HEK293 (cell line): ENCODE results near the gene FCHO2.

Experiments
- GLI2 ChIP-seq: fragments of 450-650 bp; formaldehyde crosslinking; IDR thresholded peaks from 2 replicates; pipeline ENCODE4; 2017; ENCODE audit warnings: missing biosample characterization, missing genetic modification characterization, low read depth, borderline replicate concordance
- KLF1 ChIP-seq: fragments of 450-650 bp; formaldehyde crosslinking; IDR thresholded peaks from 2 replicates; pipeline ENCODE4 v1.5.1; 2016; ENCODE audit warnings: missing biosample characterization, missing genetic modification characterization
- KLF10 ChIP-seq: fragments of 450-650 bp; IDR thresholded peaks from 2 replicates; pipeline ENCODE4 v1.5.1; 2018; ENCODE audit warnings: missing biosample characterization, mild to moderate bottlenecking, missing genetic modification characterization
- YY1 ChIP-seq: fragments of 450-650 bp; formaldehyde crosslinking; IDR thresholded peaks from 2 replicates; pipeline ENCODE4 v1.5.1; 2018; ENCODE audit warnings: missing biosample characterization, missing genetic modification characterization
- ZNF175 ChIP-seq: fragments of 450-650 bp; formaldehyde crosslinking; IDR thresholded peaks from 2 replicates; pipeline ENCODE4 v1.5.1; 2016; ENCODE audit warnings: missing biosample characterization, missing genetic modification characterization
- ZNF24 ChIP-seq: fragments of 450-650 bp; formaldehyde crosslinking; IDR thresholded peaks from 2 replicates; pipeline ENCODE4 v1.5.1; 2016; ENCODE audit warnings: missing biosample characterization, missing genetic modification characterization
- ZNF248 ChIP-seq: fragments of 450-650 bp; formaldehyde crosslinking; IDR thresholded peaks from 2 replicates; pipeline ENCODE4 v1.5.1; 2017; ENCODE audit warnings: missing biosample characterization, missing genetic modification characterization
- TF ChIP-seq, protein P1 (sequence below): fragments of 450-650 bp; formaldehyde crosslinking; IDR thresholded peaks from 2 replicates; pipeline ENCODE4 v1.5.1; 2016; ENCODE audit warnings: missing biosample characterization, missing genetic modification characterization
- TF ChIP-seq, protein P2 (sequence below): fragments of 450-650 bp; formaldehyde crosslinking; conservative IDR thresholded peaks from 2 replicates; pipeline ENCODE4 v1.5.1; 2016; ENCODE audit warnings: low read depth, missing biosample characterization, missing genetic modification characterization

- no peak for TF ChIP-seq GLI2
- TF ChIP-seq ZNF175 (tag by site-specific recombination), result no peak
- TF ChIP-seq, protein P1, sequence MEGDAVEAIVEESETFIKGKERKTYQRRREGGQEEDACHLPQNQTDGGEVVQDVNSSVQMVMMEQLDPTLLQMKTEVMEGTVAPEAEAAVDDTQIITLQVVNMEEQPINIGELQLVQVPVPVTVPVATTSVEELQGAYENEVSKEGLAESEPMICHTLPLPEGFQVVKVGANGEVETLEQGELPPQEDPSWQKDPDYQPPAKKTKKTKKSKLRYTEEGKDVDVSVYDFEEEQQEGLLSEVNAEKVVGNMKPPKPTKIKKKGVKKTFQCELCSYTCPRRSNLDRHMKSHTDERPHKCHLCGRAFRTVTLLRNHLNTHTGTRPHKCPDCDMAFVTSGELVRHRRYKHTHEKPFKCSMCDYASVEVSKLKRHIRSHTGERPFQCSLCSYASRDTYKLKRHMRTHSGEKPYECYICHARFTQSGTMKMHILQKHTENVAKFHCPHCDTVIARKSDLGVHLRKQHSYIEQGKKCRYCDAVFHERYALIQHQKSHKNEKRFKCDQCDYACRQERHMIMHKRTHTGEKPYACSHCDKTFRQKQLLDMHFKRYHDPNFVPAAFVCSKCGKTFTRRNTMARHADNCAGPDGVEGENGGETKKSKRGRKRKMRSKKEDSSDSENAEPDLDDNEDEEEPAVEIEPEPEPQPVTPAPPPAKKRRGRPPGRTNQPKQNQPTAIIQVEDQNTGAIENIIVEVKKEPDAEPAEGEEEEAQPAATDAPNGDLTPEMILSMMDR (tag by site-specific recombination), result no peak
- no peak for TF ChIP-seq KLF1 (tag by site-specific recombination)
- no peak for TF ChIP-seq ZNF248 (tag by site-specific recombination)
- no peak for TF ChIP-seq KLF10 (tag by site-specific recombination)
- TF ChIP-seq, protein P2, sequence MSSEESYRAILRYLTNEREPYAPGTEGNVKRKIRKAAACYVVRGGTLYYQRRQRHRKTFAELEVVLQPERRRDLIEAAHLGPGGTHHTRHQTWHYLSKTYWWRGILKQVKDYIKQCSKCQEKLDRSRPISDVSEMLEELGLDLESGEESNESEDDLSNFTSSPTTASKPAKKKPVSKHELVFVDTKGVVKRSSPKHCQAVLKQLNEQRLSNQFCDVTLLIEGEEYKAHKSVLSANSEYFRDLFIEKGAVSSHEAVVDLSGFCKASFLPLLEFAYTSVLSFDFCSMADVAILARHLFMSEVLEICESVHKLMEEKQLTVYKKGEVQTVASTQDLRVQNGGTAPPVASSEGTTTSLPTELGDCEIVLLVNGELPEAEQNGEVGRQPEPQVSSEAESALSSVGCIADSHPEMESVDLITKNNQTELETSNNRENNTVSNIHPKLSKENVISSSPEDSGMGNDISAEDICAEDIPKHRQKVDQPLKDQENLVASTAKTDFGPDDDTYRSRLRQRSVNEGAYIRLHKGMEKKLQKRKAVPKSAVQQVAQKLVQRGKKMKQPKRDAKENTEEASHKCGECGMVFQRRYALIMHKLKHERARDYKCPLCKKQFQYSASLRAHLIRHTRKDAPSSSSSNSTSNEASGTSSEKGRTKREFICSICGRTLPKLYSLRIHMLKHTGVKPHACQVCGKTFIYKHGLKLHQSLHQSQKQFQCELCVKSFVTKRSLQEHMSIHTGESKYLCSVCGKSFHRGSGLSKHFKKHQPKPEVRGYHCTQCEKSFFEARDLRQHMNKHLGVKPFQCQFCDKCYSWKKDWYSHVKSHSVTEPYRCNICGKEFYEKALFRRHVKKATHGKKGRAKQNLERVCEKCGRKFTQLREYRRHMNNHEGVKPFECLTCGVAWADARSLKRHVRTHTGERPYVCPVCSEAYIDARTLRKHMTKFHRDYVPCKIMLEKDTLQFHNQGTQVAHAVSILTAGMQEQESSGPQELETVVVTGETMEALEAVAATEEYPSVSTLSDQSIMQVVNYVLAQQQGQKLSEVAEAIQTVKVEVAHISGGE (tag by site-specific recombination), result no peak
- no peak for TF ChIP-seq ZNF24
- no peak for TF ChIP-seq YY1
Observed at GRCh38 chr5:73120222-73121118, 164.6 kb downstream of the FCHO2 start, which contains the start of gene TMEM171.
